NCI-H187 (cell line): ENCODE measurements around the gene EFL1.

Experiments used
- DNase-seq, 2 experiments: peaks; one replicate each; lab custom pipeline; 2025; lab: John Stamatoyannopoulos, UW

EFL1 gene

DNA sequence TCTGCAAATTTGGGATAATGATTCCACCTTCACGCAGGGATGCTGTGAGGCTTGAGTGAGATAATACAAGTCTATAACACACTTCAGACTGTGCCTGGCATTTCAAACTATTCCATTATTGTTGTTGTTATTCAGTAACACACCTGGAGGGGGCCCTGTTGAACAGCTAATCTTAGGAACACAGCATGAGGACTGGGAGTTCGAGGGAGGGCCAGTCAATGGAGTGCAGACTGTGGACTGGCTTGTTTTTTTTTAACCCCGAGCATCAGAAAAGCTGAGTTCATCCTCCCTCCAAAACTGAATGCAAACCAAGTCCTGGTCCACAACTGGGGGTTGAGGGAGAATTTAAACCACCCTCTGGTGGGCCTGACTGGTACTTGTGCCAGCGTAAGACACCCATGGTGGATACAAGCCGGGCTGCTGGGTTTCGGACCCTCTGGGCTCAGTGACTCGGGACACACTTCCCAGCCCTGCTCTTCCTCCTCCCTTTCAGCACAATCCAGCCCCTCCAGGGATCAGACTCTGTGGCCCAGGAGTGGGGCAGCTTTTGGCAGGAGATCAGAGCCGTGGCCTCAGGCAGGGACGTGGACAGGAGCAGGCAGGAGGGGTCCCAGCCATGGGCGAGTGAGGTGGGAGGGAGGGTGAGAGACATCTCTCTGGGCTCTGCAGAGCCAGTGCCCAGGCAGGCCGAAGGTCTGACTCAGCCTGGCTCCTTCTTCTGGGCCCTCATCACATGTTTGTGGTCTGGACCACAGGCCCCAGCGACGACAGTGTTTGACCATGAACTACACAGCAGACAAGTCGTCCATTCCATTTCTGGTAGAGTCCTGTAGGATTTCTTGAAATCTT, 180.4 kb downstream of the EFL1 start:
- DNase-seq: no peak

DNA sequence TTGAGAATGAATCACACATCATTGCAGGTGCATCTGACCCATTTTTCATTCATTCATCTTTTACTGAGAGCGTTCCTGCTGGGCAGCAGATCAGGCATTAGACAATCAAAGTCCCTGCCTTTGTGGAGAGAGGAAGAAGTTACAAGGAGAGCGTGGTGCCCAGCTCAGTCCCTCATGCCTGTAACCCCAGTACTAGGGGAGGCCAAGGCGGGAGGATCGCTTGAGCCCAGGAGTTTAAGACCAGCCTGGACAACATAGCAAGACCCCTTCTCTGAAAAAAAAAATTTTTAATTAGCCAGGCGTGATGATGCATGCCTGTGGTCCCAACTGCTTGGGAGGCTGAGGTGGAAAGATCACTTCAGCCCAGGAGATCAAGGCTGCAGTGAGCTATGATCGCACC, 181.8 kb downstream of the EFL1 start:
- no peak for DNase-seq
